HCT116 (cell line): Measurements from ENCODE around the gene DBP. TPM values are rescaled to one million over a fixed set of nuclear protein-coding genes. Genes with fewer than 3 reads are reported as not detected.

ENCODE experiments used
- ATAC-seq: fragments of 200-7000 bp; cut with Tn5 transposase; 2 replicates; pipeline ENCODE4 v1.9.1; 2020; ENCODE audit warnings: mild to moderate bottlenecking, moderate library complexity
- BruUV-seq: library from RNA; stranded (reverse); fragments of 400-500 nt; replicated peaks from 2 replicates; lab custom pipeline; 2021; lab: Mats Ljungman, UMichigan
- CTCF ChIA-PET: fragments of 300-600 bp; sonication (Branson Sonifier 250); formaldehyde crosslinking; loops from one replicate; lab custom pipeline; 2021; ENCODE audit warnings: antibody characterized with exemption; lab: Charles Lee
- POLR2A ChIA-PET: fragments of 300-600, 350-600 bp; sonication (Branson Sonifier 250); formaldehyde crosslinking; loops from one replicate; lab custom pipeline; 2021; ENCODE audit warnings: antibody characterized with exemption; lab: Charles Lee
- RAD21 ChIA-PET, 2 experiments: fragments of 300-600 bp; sonication (Branson Sonifier 250); formaldehyde crosslinking; loops; one replicate each; lab custom pipeline; 2023; ENCODE audit warnings: low total read pairs in 2 of 2; ENCODE audit not compliant: uncharacterized antibody in 2 of 2, unreplicated experiment in 2 of 2, low non-redundant PET in 1 of 2; lab: Charles Lee
- DNase-seq: peaks from one replicate; pipeline ENCODE4 v3.0.0-alpha.2; 2010; ENCODE audit warnings: low read depth, low spot score
- H2AFZ ChIP-seq: fragments of 200-600 bp; shearing (Covaris generic), sonication (generic); 2 replicates; pipeline ENCODE4 v1.6.1; 2017; ENCODE audit warnings: low read depth, mixed run types, mixed read lengths, antibody characterized with exemption, low read length; ENCODE audit not compliant: poor library complexity, severe bottlenecking
- H3K27ac ChIP-seq: 2 replicates; pipeline ENCODE4 v1.5.1; 2012; ENCODE audit warnings: low read depth, low read length
- H3K27me3 ChIP-seq: fragments of 200-600 bp; sonication (generic); 2 replicates; pipeline ENCODE4 v1.6.1; 2016; ENCODE audit warnings: mixed run types, low read length, mixed read lengths; ENCODE audit not compliant: insufficient read depth
- H3K36me3 ChIP-seq, 2 experiments: fragments of 200-500 bp in 1 of 2; fragments of 200-600 bp in 1 of 2; sonication (Bioruptor generic) in 1 of 2; sonication (generic) in 1 of 2; 2 replicates each; pipeline versions ENCODE4 v1.5.1 to v1.6.1; 2014 to 2016; ENCODE audit warnings: low read length in 2 of 2, inconsistent platforms in 1 of 2, mixed read lengths in 1 of 2, mixed run types in 1 of 2; ENCODE audit not compliant: insufficient read depth in 2 of 2, control insufficient read depth in 1 of 2
- H3K4me1 ChIP-seq, 2 experiments: fragments of 200-600 bp in 1 of 2; sonication (generic) in 1 of 2; 2 replicates each; pipeline versions ENCODE4 v1.5.1 to v1.6.1; 2012 to 2017; ENCODE audit warnings: low read length in 2 of 2, inconsistent platforms in 1 of 2, mild to moderate bottlenecking in 1 of 2, mixed read lengths in 1 of 2, mixed run types in 1 of 2, moderate library complexity in 1 of 2; ENCODE audit not compliant: insufficient read depth in 2 of 2, control insufficient read depth in 1 of 2
- H3K4me2 ChIP-seq: fragments of 200-600 bp; sonication (generic); 2 replicates; pipeline ENCODE4 v1.6.1; 2017; ENCODE audit warnings: mixed run types, low read length, mixed read lengths
- H3K4me3 ChIP-seq, 2 experiments: fragments of 200-600 bp in 1 of 2; sonication (generic) in 1 of 2; replicated peaks in 1 of 2; 2 replicates each; pipeline ENCODE4 v1.5.1; 2011 to 2016; ENCODE audit warnings: low read length in 2 of 2, control low read depth in 1 of 2, low read depth in 1 of 2, mild to moderate bottlenecking in 1 of 2, mixed read lengths in 1 of 2, mixed run types in 1 of 2
- H3K79me2 ChIP-seq: fragments of 200-600 bp; sonication (generic); 2 replicates; pipeline ENCODE4 v1.6.1; 2017; ENCODE audit warnings: mild to moderate bottlenecking, mixed run types, low read length, moderate library complexity, mixed read lengths; ENCODE audit not compliant: insufficient read depth
- H3K9ac ChIP-seq: fragments of 200-600 bp; sonication (generic); 2 replicates; pipeline ENCODE4 v1.6.1; 2016; ENCODE audit warnings: low read length, mixed read lengths
- H3K9me2 ChIP-seq: fragments of 200-600 bp; sonication (generic), shearing (Covaris generic); 2 replicates; pipeline ENCODE4 v1.6.1; 2017; ENCODE audit warnings: mixed run types, mild to moderate bottlenecking, moderate library complexity; ENCODE audit not compliant: insufficient read depth
- H3K9me3 ChIP-seq, 2 experiments: fragments of 200-500 bp in 1 of 2; fragments of 200-600 bp in 1 of 2; sonication (Bioruptor generic) in 1 of 2; sonication (generic) in 1 of 2; 2 replicates each; pipeline ENCODE4 v1.6.1; 2014 to 2017; ENCODE audit warnings: low read length in 2 of 2, mixed read lengths in 2 of 2, inconsistent platforms in 1 of 2, low read depth in 1 of 2, mild to moderate bottlenecking in 1 of 2, mixed run types in 1 of 2, moderate library complexity in 1 of 2; ENCODE audit not compliant: control insufficient read depth in 1 of 2, insufficient read depth in 1 of 2
- H4K20me1 ChIP-seq: fragments of 200-600 bp; sonication (generic), shearing (Covaris generic); 2 replicates; pipeline ENCODE4 v1.6.1; 2017; ENCODE audit warnings: mixed run types, mild to moderate bottlenecking, moderate library complexity; ENCODE audit not compliant: insufficient read depth
- CBX3 ChIP-seq: IDR thresholded peaks from 2 replicates; pipeline ENCODE4 v1.6.1; 2012; ENCODE audit warnings: low read depth
- CEBPB ChIP-seq: IDR thresholded peaks from 2 replicates; pipeline ENCODE4 v1.6.1; 2012; ENCODE audit warnings: low read depth
- EGR1 ChIP-seq: IDR thresholded peaks from 2 replicates; pipeline ENCODE4 v1.6.1; 2012; ENCODE audit warnings: low read depth
- ELF1 ChIP-seq: IDR thresholded peaks from 2 replicates; pipeline ENCODE4 v1.6.1; 2012; ENCODE audit warnings: low read depth, borderline replicate concordance
- EZH2 ChIP-seq: fragments of 200-600 bp; sonication (generic); IDR thresholded peaks from 2 replicates; pipeline ENCODE4 v1.6.1; 2017; ENCODE audit warnings: antibody characterized with exemption, mixed run types
- FOSL1 ChIP-seq: IDR thresholded peaks from 2 replicates; pipeline ENCODE4 v1.6.1; 2012; ENCODE audit warnings: low read depth
- JUND ChIP-seq: IDR thresholded peaks from 2 replicates; pipeline ENCODE4 v1.6.1; 2012
- MAX ChIP-seq: IDR thresholded peaks from 2 replicates; pipeline ENCODE4 v1.6.1; 2012
- POLR2AphosphoS5 ChIP-seq: IDR thresholded peaks from 2 replicates; pipeline ENCODE4 v1.6.1; 2011; ENCODE audit warnings: mild to moderate bottlenecking, low read depth, low read length, moderate library complexity
- RAD21 ChIP-seq: IDR thresholded peaks from 2 replicates; pipeline ENCODE4 v1.6.1; 2012; ENCODE audit warnings: low read depth, mild to moderate bottlenecking
- SIN3A ChIP-seq: IDR thresholded peaks from 2 replicates; pipeline ENCODE4 v1.6.1; 2012; ENCODE audit warnings: low read depth
- SP1 ChIP-seq: IDR thresholded peaks from 2 replicates; pipeline ENCODE4 v1.6.1; 2012; ENCODE audit warnings: low read depth
- YY1 ChIP-seq: IDR thresholded peaks from 2 replicates; pipeline ENCODE4 v1.6.1; 2011; ENCODE audit warnings: low read length, low read depth, moderate library complexity, mild to moderate bottlenecking; ENCODE audit not compliant: insufficient replicate concordance; ENCODE audit errors: extremely low read depth
- ZBTB33 ChIP-seq: IDR thresholded peaks from 2 replicates; pipeline ENCODE4 v1.6.1; 2011; ENCODE audit warnings: mild to moderate bottlenecking, low read length, moderate library complexity; ENCODE audit not compliant: insufficient replicate concordance; ENCODE audit errors: extremely low read depth
- ZFX ChIP-seq: fragments of 450-650 bp; IDR thresholded peaks from 2 replicates; pipeline ENCODE4 v1.6.1; 2017
- ZNF274 ChIP-seq: fragments of 200-500 bp; sonication (Bioruptor generic); IDR thresholded peaks from 2 replicates; pipeline ENCODE4 v1.6.1; 2014; ENCODE audit warnings: mild to moderate bottlenecking, low read depth, low read length, inconsistent platforms
- intact Hi-C: fragments of 100-400 bp; cut with micrococcal nuclease; formaldehyde crosslinking; loops from 2 replicates; pipeline ENCODE4 v1.10.0; 2022
- total RNA-seq: library from RNA; stranded (reverse); gene quantifications from one replicate; pipeline ENCODE4 v1.2.1, GENCODE V29; 2021; ENCODE audit not compliant: unreplicated experiment

DBP gene
- total RNA-seq, 1 experiment from 2014 or later, result 45.9 TPM

GRCh38 chr19:48608798-48609263, 28.3 kb downstream of the DBP start (continued):
- TF ChIP-seq MAX (no peak), EZH2 (no peak)

- POLR2A ChIA-PET, result interaction anchor here (3.2 kb wide), 1 partner anchor 12 kb away, joined by 31 read pairs; the partner anchor contains the start of genes RPL18 and SPHK2
- intact Hi-C loops, result no loop called here
- no TSS peak for BruUV-seq
These were observed 29.8 kb downstream of the DBP start for GRCh38 chr19:48607359-48607755.

More at GRCh38 chr19:48607359-48607755, 29.8 kb downstream of the DBP start:
- Histone ChIP-seq H3K9me3 (no peaks in the 10 kb centered on the region), H3K4me1 (peaks cover 5 to 12% of the 10 kb centered on the region in 2 experiments; a peak in 3 of 4 replicates), H3K9ac (no peak overlapping the region), H3K9me2 (no peaks in the 10 kb centered on the region), H3K4me3 (no peak overlapping the region), H3K79me2 (no peaks in the 10 kb centered on the region), H4K20me1 (no peaks in the 10 kb centered on the region), H3K27me3 (no peaks in the 10 kb centered on the region), H3K4me2 (no peak overlapping the region), H3K27ac (no peak overlapping the region), H3K36me3 (no peaks in the 10 kb centered on the region), H2AFZ (no peak overlapping the region)
- ChIA-PET RAD21 (no interaction called here), CTCF (interaction anchor here (0.7 to 2.3 kb wide), 2 partner anchors 18 to 117 kb away, joined by 3 to 12 read pairs; no protein-coding TSS in a partner anchor)
- no peak for DNase-seq
- TF ChIP-seq FOSL1 (no peak), SP1 (no peak), EZH2 (no peak), CEBPB (no peak), POLR2AphosphoS5 (no peak), ELF1 (no peak), ZNF274 (no peak), RAD21 (no peak), JUND (no peak), EGR1 (no peak), SIN3A (no peak), CBX3 (no peak), YY1 (no peak), MAX (no peak), ZBTB33 (no peak), ZFX (no peak)
- ATAC-seq, result no peak
